Measurements from ENCODE around the gene HILPDA.
"Not testable (repeated sequence)": the region's sequence is repeated elsewhere in the genome, so short reads cannot be mapped to it uniquely, and the experiment has no call there.

HILPDA gene

DNA sequence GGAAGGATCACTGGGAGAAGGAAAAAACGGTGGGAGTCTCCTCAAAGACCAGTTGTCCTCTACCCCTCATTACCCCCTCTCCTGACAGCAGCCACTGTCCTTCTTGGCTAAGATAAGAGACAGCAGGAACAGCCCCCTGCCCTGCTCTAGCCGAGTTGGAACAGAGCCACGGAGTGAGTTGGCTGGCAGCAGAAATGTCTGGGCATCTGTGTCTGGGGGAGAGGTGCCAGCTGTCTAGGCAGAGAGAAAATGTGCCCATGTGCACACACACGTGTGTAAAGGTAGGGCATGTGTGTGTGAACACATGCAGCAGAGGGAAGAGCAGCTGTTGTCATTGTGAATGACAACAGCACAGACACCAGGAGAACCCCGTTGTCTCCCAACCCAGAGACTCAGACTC, 9.4 kb upstream of the HILPDA start:
- no peak for DNase-seq
- no peaks in the 10 kb centered on the region for H3K9me3 Mint-ChIP-seq
- no peak overlapping the region for H3K27ac Mint-ChIP-seq
- H3K4me1 Mint-ChIP-seq = peaks cover 26 to 40% of the 10 kb centered on the region in 2 donors
- H3K36me3 Mint-ChIP-seq = no peaks in the 10 kb centered on the region
- no peak for ATAC-seq (replicated peaks)
- no peak overlapping the region for H3K4me3 Mint-ChIP-seq
- no peaks in the 10 kb centered on the region for H3K27me3 Mint-ChIP-seq

DNA sequence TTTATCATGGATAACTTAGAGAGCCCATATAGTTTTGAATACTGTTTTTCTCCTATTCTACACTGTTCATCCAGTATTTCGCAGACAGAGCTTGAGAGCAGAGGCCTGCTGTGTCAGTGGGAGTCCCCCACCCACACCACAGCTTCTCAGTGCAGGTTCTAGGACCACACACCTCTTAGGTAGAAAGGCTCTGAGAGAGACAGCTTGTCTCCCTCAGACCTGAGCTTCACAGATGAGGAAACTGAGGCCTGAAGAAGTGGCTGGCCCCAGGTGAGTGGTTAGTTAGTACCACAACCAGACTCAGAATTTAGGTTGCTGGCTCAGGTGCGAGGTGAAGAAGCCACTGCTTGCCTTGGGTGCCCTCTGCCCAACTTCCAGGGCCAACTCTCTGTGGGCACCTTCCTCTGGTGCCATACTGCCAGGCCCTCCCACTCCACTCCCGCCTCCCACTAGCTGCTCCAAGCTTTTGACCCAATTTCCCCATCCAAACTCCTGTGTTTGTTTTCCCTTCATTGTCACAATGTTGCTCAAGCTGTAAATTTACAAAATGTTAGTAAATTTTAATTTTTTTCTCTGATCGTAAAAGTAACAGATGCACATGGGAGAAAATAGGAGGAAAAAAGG, 7.6 kb upstream of the HILPDA start:
- Mint-ChIP-seq H3K9me3 (no peaks in the 10 kb centered on the region), H3K27ac (no peak overlapping the region), H3K4me1 (peaks cover 37 to 56% of the 10 kb centered on the region in 2 donors), H3K36me3 (no peaks in the 10 kb centered on the region), H3K27me3 (no peaks in the 10 kb centered on the region), H3K4me3 (no peak overlapping the region)
- DNase-seq (no peak), ATAC-seq (replicated peaks) (peak; percentile 44 to 50)

DNA sequence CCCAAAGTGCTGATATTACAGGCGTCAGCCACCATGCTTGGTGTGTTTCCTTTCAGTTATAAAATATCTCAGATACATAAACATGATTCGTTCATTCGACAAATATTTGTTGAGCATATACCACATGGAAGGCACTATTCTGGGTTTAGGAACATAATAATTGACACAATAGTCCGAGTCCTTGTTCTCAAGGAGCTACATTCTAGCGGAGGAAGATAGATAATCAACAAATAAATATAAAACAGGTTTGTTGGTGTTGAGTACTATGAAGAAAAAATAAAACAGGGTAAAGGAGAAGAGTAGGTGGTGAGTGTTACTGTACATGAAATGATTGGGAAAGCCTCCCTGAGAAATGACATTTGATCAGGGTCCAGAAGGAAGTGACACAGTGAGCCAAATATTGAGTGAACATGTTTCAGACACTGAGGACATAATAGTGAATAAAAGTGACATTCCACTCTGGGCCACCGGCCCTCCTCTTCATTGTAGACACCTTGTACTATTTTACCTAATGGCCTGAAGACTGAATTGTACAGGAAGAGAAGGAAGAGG, 6.9 kb upstream of the HILPDA start:
- DNase-seq (no peak), ATAC-seq (replicated peaks) (no peak)
- H3K36me3 Mint-ChIP-seq = no peaks in the 10 kb centered on the region
- H3K4me1 Mint-ChIP-seq = peaks cover 33 to 48% of the 10 kb centered on the region in 2 donors
- no peak overlapping the region for H3K4me3 Mint-ChIP-seq
- peak overlapping the region; percentile 59 for H3K27ac Mint-ChIP-seq
- H3K9me3 Mint-ChIP-seq = no peaks in the 10 kb centered on the region
- H3K27me3 Mint-ChIP-seq = no peaks in the 10 kb centered on the region

DNA sequence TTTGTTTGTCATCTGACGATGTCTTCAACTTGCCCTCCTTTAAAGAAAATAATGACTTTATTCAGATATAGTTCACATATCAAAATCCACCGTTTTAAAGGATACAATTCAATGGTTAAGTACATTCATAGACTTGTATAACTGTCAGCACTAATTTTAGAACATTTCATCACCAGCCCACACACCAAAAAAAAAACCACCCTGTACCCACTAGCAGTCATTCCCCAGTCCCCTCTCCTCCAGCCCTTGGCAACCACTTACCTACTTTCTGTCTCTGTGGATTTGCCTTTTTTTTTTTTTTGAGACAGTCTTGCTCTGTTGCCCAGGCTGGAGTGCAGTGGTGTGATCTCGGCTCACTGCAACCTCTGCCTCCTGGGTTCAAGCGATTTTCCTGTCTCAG, 5.3 kb upstream of the HILPDA start:
- Mint-ChIP-seq H3K4me3 (peak overlapping the region in 1 of 2 donors; percentile 23), H3K4me1 (peaks cover 29 to 46% of the 10 kb centered on the region in 2 donors), H3K27me3 (no peaks in the 10 kb centered on the region), H3K27ac (peak overlapping the region; percentile 63), H3K9me3 (no peaks in the 10 kb centered on the region), H3K36me3 (no peaks in the 10 kb centered on the region)
- no peak for DNase-seq
- peak; percentile 61 to 77 for ATAC-seq (replicated peaks)

DNA sequence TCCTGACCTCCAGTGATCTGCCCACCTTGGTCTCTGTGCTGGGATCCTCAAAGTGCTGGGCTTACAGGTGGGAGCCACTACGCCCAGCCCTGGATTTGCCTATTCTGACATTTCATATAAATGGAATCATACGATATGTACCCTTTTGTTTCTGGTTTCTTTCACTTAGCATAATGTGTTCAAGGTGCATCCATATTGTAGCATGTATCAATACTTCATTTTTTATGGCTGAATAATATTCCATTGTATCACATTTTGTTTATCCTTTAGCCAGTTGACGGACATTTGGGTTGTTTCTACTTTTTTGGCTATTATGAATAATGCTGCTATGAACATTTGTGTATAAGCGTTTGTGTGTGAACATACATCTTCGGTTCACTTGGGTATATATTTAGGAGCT, 4.8 kb upstream of the HILPDA start:
- no peak for DNase-seq
- no peaks in the 10 kb centered on the region for H3K9me3 Mint-ChIP-seq
- peak overlapping the region; percentile 63 for H3K27ac Mint-ChIP-seq
- no peak for ATAC-seq (replicated peaks)
- H3K27me3 Mint-ChIP-seq = no peaks in the 10 kb centered on the region
- H3K36me3 Mint-ChIP-seq = no peaks in the 10 kb centered on the region
- H3K4me1 Mint-ChIP-seq = peaks cover 29 to 48% of the 10 kb centered on the region in 2 donors
- H3K4me3 Mint-ChIP-seq = no peak overlapping the region

DNA sequence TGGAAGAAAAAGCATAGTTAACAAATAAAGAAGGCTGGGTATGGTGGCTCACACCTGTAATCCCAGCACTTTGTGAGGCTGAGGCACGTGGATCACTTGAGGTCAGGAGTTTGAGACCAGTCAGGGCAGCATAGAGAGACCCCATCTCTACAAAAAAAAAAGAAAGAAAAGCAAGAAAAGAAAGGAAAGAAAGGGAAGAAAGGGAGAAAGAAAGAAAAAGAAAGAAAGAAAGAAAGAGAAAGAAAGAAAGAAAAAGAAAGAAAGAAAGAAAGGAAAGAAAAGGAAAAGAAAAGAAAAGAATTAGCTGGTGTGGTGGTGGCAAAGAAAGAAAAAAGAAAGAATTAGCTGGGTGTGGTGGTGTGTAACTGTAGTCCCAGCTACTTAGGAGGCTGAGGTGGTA, 3.1 kb upstream of the HILPDA start:
- DNase-seq = no peak
- ATAC-seq (replicated peaks) = no peak

DNA sequence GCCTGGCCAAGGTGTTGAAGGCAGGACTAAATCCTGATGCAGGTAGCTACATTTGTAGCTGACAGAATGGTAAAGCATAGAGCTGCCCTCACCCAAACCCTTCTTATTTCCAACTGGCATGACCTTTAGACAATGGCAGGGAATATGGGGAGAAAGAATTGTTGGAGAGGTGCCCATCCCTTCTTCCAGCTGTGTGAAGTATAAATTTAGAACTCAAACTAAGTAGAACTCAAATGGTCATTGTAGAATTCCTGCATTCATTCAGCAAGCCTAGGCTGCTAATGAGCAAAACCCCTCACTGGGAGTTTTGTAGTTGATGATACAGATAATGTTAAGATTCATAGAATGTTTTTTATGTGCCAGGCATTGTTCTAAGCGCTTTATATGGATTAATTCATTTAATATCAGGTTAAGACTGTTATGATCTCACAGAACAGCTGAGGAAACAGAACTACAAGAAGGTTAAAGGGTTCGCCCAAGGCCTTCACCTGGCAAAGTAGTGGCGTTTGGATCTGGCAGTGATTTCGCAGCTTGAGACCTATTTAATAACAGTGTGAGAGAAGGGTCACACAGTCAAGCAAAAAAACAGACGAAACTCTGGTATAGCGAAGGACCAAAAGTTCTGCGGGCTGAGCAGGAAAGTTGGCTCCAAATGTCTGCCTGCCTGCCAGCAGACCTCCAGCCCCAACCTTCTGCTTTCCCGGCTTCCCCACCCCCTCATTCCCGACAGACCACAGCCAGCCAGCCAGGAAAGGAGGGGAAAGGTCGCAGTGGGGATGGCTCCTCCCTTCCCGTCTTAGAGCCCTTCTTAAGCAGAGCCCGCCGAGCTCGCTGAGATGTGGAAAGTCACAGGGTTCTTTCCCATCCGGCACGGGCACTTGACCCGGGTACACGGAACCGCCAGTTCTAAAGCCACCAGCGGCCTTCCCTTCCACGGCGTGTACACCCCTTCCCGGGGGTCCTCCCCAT, 1.6 kb upstream of the HILPDA start:
- peaks cover 10 to 17% of the 10 kb centered on the region in 2 donors for H3K36me3 Mint-ChIP-seq
- peak overlapping the region; percentile 99 for H3K27ac Mint-ChIP-seq
- H3K4me3 Mint-ChIP-seq = no peak overlapping the region
- no peaks in the 10 kb centered on the region for H3K9me3 Mint-ChIP-seq
- H3K4me1 Mint-ChIP-seq = peaks cover 34 to 72% of the 10 kb centered on the region in 2 donors
- no peak for ATAC-seq (replicated peaks)
- H3K27me3 Mint-ChIP-seq = no peaks in the 10 kb centered on the region
- no peak for DNase-seq

More for the DNA sequence above, 3.1 kb upstream of the HILPDA start:
- Mint-ChIP-seq H3K27me3 (no peaks in the 10 kb centered on the region), H3K4me1 (peaks cover 32 to 62% of the 10 kb centered on the region in 2 donors), H3K4me3 (no peak overlapping the region), H3K36me3 (peaks cover 4% of the 10 kb centered on the region in 2 donors), H3K27ac (peak overlapping the region; percentile 2), H3K9me3 (no peaks in the 10 kb centered on the region)

DNA sequence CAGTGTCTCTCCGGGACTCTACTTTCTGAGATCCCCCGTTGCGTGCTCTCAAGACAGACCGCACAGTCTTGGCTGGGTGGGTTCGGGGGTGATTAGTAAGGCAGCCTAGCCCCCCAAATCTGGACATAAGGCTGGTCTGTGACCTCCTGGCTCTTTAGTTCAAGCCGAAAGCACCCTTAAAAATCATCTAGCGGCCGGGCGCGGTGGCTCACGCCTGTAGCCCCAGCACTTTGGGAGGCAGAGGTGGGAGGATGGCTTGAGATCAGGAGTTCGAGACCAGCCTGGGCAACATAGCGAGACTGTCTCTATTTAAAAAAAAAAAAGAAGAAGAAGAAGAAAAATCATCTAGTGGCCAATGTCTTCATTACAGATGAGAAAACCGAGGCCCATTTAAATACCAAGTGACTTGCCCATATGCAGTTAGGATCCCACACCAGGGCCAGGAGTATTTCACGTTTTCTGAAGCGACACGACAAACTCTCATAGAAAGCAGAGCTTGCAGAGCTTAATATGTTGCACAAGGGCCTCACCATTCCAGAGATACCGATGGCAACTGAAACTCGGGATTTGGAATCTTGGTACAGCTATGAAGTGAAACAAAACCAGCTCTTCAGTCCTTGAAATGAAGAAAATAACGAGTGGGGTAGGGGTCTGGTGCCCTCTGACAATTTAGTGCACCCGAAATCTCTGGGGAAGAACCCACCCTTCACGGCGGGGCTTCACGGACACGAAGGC, 703 bp upstream of the HILPDA start:
- Mint-ChIP-seq H3K4me3 (peak overlapping the region; percentile 92 to 93), H3K27ac (peak overlapping the region; percentile 99), H3K27me3 (no peaks in the 10 kb centered on the region), H3K9me3 (no peaks in the 10 kb centered on the region), H3K36me3 (peaks cover 17 to 24% of the 10 kb centered on the region in 2 donors), H3K4me1 (peaks cover 42 to 80% of the 10 kb centered on the region in 2 donors)
- no peak for DNase-seq
- ATAC-seq (replicated peaks) = no peak

DNA sequence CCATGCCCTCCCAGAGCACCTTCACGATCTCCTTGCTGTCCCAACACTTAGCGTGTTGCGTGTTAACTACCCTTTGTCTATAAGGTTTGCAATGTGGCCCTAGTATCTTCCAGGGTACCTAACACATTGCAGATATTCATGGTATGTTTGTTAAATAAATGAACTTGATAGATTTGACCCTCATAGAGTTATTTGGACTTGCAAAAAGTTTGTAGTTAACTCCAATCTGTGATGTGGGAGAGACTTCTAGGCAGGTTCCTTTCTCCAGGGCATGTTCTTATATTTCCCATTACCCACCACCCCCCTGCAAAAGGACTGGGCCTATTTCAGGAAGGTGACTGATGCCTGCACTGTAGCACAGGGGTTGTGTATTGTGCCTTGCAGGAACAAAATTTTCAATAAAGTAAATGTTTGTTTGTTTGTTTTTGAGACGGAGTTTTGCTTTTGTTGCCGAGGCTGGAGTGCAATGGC, 612 bp downstream of the HILPDA start:
- Mint-ChIP-seq H3K36me3 (peaks cover 17 to 25% of the 10 kb centered on the region in 2 donors), H3K4me3 (peak overlapping the region; percentile 92 to 93), H3K4me1 (peaks cover 35 to 69% of the 10 kb centered on the region in 2 donors), H3K27ac (peak overlapping the region; percentile 99), H3K27me3 (no peaks in the 10 kb centered on the region), H3K9me3 (no peaks in the 10 kb centered on the region)
- ATAC-seq (replicated peaks) (peak in 1 of 2 donors; percentile 7), DNase-seq (no peak)

DNA sequence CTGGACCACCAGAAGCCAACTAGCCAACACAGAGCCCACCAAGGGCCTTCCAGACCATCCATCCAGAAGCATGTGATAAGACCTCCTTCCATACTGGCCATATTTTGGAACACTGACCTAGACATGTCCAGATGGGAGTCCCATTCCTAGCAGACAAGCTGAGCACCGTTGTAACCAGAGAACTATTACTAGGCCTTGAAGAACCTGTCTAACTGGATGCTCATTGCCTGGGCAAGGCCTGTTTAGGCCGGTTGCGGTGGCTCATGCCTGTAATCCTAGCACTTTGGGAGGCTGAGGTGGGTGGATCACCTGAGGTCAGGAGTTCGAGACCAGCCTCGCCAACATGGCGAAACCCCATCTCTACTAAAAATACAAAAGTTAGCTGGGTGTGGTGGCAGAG, 1.7 kb downstream of the HILPDA start:
- peaks cover 17 to 25% of the 10 kb centered on the region in 2 donors for H3K36me3 Mint-ChIP-seq
- not testable (repeated sequence) for DNase-seq; H3K27me3 Mint-ChIP-seq; ATAC-seq (replicated peaks); H3K27ac Mint-ChIP-seq; H3K9me3 Mint-ChIP-seq
- peaks cover 29 to 58% of the 10 kb centered on the region in 2 donors for H3K4me1 Mint-ChIP-seq
- peak overlapping the region; percentile 92 to 93 for H3K4me3 Mint-ChIP-seq

DNA sequence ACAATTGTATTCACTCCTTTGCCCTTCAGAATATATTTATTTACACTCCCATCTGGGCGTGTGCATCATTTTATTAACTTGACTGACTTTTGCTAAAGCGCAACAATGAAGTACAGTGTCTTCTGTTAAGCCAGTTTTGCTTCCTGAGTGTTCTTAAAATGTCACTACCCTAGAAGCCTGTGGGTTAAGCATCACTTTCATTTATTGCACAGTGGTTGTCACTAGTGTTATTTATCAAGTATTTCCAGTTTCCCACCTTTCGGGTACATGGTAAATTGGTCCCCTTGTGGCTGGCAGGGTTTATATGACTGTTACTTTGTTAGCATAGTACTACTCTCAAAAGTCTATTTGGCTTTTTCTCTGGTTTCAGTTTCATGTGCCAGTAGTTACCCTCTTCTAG, 3.3 kb downstream of the HILPDA start:
- ATAC-seq (replicated peaks) = peak; percentile 61 to 68
- peak; percentile 37 for DNase-seq
- peak overlapping the region; percentile 92 for H3K27ac Mint-ChIP-seq
- H3K4me1 Mint-ChIP-seq = peaks cover 25 to 52% of the 10 kb centered on the region in 2 donors
- no peaks in the 10 kb centered on the region for H3K9me3 Mint-ChIP-seq
- H3K27me3 Mint-ChIP-seq = no peaks in the 10 kb centered on the region
- peaks cover 25 to 33% of the 10 kb centered on the region in 2 donors for H3K36me3 Mint-ChIP-seq
- peak overlapping the region; percentile 61 to 71 for H3K4me3 Mint-ChIP-seq

DNA sequence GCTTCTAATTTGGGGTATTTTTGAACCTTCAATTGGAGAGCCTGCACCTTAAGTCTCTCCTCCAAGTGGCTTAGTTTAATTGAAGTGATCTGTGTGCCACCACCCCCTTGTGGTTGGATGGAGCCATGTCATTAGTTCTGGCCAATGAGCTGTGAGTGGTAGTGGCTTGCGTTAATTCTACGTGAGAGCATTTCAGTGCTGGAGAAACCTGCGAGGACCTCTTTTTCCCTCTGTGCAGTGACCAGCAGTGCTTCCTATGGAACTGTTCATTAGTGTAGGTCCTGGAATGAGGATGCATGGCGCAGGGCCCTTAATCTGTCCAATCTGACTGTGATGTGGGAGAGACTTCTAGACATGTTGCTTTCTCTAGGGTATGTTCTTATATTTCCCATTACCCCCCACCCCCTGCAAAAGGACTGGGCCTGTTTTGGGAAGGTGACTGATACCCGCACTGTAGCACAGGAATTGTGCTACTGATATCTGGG, 3.8 kb downstream of the HILPDA start:
- peak overlapping the region; percentile 18 to 77 for H3K4me3 Mint-ChIP-seq
- H3K9me3 Mint-ChIP-seq = no peaks in the 10 kb centered on the region
- H3K36me3 Mint-ChIP-seq = peaks cover 27 to 37% of the 10 kb centered on the region in 2 donors

DNA sequence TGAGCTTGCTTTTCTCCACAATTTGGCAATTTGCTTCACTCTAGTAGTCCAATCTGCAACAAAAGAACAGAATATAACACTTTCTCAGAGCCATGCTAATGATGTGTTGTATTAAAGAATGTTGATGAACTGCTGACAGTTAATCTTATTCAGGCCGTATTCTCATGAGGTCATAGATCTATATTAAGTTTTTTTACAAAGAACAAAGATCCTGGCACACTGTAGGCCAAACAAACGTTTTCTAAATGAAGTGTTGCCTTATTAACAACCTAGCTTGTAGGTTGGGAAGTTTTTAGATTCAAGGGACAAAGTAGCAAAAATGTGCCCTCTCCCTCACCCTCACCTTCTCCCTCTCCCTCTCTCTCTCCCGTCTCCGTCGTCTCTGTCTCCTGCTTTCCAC, 6.8 kb downstream of the HILPDA start:
- no peaks in the 10 kb centered on the region for H3K27me3 Mint-ChIP-seq
- no peak overlapping the region for H3K27ac Mint-ChIP-seq
- DNase-seq = no peak
- H3K36me3 Mint-ChIP-seq = peaks cover 28 to 42% of the 10 kb centered on the region in 2 donors
- no peak for ATAC-seq (replicated peaks)
- H3K4me1 Mint-ChIP-seq = peaks cover 17 to 28% of the 10 kb centered on the region in 2 donors
- no peak overlapping the region for H3K4me3 Mint-ChIP-seq
- no peaks in the 10 kb centered on the region for H3K9me3 Mint-ChIP-seq

More for the DNA sequence above, 3.8 kb downstream of the HILPDA start:
- Mint-ChIP-seq H3K4me1 (peaks cover 25 to 52% of the 10 kb centered on the region in 2 donors), H3K27me3 (no peaks in the 10 kb centered on the region), H3K27ac (peak overlapping the region; percentile 89)
- ATAC-seq (replicated peaks) (peak; percentile 52 to 56), DNase-seq (peak; percentile 55)
